Uterus (tissue), 2 donors: Measurements from ENCODE around the gene SPAG4.

Experiments used
- POLR2A ChIP-seq, 2 donors: fragments of 450-650 bp; IDR thresholded peaks; one replicate each; pipeline ENCODE4 v1.6.1; 2016; ENCODE audit warnings: antibody characterized with exemption in 2 of 2, mild to moderate bottlenecking in 1 of 2, moderate library complexity in 1 of 2
- TF ChIP-seq, protein P1 (sequence below), 4 experiments: fragments of 200-600 bp in 2 of 4; fragments of 450-650 bp in 2 of 4; sonication (generic) in 2 of 4; IDR thresholded peaks; one replicate each; pipeline ENCODE4 v1.5.1; 2016 to 2019; ENCODE audit warnings: antibody characterized with exemption in 4 of 4, mild to moderate bottlenecking in 2 of 4, moderate library complexity in 1 of 4

DNA sequence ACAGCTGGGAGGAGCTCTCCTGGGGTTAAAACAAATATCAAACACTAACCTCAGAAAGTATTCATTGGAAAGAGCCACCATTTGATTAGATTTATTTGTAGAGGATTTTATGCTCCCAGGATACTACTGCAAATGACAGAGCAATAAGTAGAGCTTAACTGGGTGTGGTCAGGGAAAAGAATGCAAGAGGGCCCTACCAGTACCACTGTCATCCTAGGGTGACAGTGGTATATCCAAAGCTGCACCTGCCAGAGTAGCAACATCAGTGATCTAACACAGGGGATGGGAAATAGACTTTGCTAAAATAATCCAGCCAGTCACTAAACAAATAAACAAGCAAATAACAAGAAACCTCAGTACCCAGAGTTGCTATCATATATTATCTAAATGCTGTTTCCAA is 44.1 kb upstream of the SPAG4 start:
- TF ChIP-seq POLR2A (IDR thresholded peaks at IDR 0.05) = no peak
- TF ChIP-seq, protein P1, sequence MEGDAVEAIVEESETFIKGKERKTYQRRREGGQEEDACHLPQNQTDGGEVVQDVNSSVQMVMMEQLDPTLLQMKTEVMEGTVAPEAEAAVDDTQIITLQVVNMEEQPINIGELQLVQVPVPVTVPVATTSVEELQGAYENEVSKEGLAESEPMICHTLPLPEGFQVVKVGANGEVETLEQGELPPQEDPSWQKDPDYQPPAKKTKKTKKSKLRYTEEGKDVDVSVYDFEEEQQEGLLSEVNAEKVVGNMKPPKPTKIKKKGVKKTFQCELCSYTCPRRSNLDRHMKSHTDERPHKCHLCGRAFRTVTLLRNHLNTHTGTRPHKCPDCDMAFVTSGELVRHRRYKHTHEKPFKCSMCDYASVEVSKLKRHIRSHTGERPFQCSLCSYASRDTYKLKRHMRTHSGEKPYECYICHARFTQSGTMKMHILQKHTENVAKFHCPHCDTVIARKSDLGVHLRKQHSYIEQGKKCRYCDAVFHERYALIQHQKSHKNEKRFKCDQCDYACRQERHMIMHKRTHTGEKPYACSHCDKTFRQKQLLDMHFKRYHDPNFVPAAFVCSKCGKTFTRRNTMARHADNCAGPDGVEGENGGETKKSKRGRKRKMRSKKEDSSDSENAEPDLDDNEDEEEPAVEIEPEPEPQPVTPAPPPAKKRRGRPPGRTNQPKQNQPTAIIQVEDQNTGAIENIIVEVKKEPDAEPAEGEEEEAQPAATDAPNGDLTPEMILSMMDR (IDR thresholded peaks at IDR 0.05) = no peak
